T-helper 1 cell (primary cell): ENCODE results near the gene NCOA3.
"Not testable (repeated sequence)": the region's sequence is repeated elsewhere in the genome, so short reads cannot be mapped to it uniquely, and the experiment has no call there.

Source experiments
- DNase-seq, 5 donors: peaks; one replicate each; pipeline ENCODE4 v3.0.0-alpha.2; 2012 to 2020

The NCOA3 gene

GRCh38 chr20:47568019-47568418 is 66.3 kb downstream of the NCOA3 start:
- no peak for DNase-seq

GRCh38 chr20:47568837-47569410 is 67.2 kb downstream of the NCOA3 start:
- no peak for DNase-seq

- DNase-seq = no peak
These were observed 69.7 kb downstream of the NCOA3 start for GRCh38 chr20:47571426-47571825.

DNA sequence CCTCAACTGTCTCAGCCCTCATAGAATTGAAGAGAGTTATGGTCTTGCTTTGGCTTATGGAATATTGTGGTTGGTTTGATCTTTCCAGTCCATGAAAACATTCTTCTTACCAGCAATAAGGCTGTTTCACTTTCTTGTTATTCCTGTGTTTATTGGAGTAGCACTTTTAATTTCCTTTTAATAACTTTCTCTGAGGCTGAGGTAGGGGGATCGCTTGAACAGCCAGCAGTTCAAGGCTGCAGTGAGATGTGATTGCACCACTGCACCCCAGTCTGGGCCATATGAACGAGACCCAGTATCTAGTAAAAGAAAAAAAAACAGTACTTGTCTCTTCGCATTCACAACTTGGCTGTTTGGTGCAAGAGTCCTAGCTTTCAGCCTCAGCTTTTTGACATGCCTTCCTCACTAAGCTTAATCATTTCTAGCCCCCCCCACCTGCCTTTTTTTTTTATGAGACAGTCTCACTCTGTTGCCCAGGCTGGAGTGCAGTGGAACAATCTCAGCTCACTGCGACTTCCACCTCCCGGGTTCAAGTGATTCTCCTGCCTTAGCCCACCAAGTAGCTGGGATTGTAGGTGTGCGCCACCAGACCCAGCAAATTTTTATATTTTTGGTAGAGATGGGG is 70.5 kb downstream of the NCOA3 start:
- no peak for DNase-seq

DNA sequence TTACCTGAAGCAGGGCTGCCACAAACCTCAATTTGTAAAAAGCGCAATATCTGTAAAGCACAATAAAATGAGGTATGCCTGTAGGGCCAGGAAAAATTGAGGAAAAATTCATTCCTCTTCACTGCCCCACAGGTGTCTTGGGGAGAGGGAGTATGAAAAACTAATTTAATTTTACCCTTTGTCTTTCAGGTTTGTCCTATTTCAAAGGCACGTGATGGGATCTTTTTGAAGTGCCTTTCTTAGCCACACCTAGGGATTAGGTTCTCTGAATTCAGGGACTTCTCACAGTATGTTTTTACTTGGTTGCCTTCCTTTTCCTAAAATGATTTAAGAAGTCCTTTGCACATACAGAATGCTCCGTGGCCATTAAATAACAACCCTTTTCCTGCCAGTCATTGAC is 71.9 kb downstream of the NCOA3 start:
- DNase-seq = no peak

DNA sequence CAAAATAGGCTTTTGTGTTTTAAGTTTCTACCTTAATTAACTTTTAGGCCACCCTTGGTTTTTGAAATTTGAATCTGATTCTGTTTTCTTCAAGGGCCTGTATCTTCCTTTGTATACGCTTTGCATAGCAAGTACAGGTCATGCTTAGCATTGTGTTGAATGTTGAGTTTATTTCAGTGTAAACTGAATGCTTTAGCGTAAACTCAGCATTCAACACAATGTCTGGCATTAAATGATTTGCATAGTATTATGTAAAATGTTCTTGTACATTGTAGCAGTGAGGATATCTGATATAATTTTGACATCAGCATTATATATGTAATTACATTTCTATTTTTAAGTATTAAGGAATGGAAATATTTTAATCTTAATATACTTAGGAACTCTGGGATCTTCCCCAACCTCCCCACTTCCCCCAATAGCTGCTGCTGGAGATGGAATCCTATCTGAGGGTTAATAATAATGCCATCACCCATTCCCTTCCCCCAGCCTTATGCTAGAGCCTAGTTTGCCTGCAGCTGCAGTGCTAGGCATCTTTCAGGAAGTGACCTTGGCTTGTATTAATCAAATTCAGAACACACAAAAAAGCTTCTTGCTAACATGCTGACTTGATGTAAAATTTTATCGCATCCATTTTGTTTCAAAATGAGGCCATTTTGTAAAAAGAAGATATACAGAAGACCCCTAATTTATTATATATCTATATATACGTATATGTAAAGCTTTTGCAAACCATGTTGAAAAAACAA is 73.1 kb downstream of the NCOA3 start:
- DNase-seq = peak in 1 of 5 donors; percentile 11

DNA sequence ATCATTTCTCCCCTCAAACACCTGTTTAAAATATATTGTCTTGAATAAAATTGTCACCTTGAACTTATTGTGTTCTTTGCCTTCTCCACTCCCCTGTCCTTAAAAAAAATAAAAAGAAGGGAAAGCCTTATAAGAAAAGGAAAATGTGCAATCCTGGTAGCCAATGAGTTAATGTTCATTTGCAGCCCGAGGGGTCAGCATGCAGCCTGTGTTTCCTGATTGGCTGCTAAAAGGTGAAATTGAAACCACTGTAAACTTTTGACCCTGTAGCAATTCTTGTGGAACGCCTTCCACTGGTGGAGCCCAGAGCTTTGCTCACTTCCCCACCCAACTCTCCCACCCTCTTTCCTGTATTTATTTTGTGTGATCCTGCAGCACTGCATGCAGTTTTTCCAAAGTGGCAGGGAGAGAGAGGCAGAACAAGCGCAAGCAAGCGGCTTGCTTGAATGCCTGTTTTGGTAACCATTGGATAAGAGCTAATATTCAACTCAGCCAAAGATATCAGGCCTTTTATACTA is 74.9 kb downstream of the NCOA3 start:
- no peak for DNase-seq

GRCh38 chr20:47577314-47577713 is 75.6 kb downstream of the NCOA3 start:
- DNase-seq = no peak

DNA sequence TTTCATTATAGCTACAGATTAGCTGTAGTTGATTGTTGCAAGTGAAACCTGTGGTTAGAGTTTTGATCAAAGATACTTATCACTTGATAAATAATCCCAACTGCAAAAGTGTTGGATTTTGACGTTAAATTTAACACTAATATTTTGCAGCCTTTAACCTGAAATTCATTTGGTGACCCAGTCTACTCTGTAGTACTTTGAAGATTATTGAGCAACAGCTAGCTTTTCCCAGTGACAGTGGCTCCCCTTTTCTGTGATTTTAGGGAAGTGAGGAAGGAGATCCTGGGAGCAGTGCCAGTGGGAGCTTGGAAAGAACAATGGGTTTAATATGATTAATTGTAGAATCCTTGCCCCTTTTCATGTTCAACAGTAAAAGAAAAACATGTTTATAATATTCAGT is 76.9 kb downstream of the NCOA3 start:
- no peak for DNase-seq

GRCh38 chr20:47580686-47581085 is 79.0 kb downstream of the NCOA3 start:
- DNase-seq = not testable (repeated sequence)

DNA sequence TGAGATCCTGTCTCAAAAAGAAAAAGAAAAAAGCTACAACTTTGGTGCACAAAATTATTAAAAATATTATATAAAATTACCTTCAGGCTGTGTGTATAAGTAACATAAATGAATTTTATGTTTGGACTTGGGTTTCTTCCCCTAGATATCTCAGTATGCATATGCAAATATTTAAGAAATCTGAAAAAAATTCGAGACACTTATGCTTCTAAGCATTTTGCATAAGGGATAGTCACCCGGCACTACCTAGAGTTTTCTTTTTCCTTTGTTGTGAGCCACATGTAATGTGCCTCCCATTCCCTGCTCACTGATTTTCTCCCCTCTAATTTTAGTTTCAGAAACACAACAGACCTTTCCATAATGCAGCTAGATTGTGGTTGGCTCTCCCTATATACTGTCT is 79.4 kb downstream of the NCOA3 start:
- no peak for DNase-seq

- DNase-seq = no peak
These were observed 81.9 kb downstream of the NCOA3 start for GRCh38 chr20:47583551-47583950.

- no peak for DNase-seq
These were observed 83.5 kb downstream of the NCOA3 start for GRCh38 chr20:47585087-47585747.

GRCh38 chr20:47586649-47587294 is 85.1 kb downstream of the NCOA3 start:
- no peak for DNase-seq

DNA sequence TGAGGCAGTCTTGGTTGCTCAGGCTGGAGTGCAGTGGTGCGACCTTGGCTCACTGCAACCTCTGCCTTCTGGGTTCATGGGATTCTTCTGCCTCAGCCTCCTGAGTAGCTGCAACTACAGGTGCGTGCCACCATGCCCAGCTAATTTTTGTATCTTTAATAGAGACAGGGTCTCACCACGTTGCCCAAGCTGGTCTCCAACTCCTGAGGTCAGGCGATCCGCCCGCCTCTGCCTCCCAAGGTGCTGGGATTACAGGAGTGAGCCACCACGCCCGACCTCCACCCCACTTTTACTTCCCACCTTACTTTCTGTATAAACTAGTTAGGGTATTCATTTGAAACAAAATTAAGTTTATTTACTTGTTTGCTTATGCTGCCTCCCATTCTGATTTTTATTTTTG is 86.5 kb downstream of the NCOA3 start:
- DNase-seq = no peak

DNA sequence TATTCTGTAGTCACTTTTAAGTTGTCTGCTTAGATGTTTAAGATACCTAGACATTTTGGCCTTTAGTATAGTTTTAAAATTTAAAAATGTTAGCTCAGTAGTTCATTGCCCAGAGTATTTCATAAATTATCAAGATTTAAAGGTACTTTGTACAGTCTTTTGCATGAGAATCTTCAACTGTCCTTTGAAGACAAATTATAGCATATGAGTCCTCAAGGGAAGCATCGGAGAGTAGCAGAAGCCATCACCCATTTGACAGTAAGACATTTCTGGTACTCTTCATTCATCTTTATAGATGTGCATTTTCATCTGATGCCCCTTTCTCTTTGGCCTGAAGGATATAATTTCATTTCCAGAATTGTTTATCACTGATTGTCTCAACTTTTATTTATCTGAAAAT is 89.5 kb downstream of the NCOA3 start:
- no peak for DNase-seq

DNA sequence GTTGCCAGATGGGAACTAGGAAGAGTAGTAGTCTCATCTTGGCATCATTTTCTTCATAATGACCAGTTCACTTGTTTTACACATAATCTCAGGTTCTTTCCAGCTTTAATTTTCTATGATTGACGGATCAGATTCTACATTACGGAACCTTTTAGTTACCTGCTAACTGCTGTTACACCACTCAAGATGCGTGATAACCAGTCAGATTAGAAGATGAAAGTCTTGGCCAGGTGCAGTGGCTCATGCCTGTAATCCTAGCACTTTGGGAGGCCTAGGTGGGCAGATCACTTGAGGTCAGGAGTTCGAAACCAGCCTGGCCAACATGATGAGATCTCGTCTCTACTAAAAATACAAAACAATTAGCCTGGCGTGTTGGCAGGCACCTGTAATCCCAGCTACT is 92.5 kb downstream of the NCOA3 start:
- DNase-seq = no peak

GRCh38 chr20:47595138-47595537 is 93.5 kb downstream of the NCOA3 start:
- not testable (repeated sequence) for DNase-seq

GRCh38 chr20:47596003-47596571 is 94.4 kb downstream of the NCOA3 start:
- no peak for DNase-seq

DNA sequence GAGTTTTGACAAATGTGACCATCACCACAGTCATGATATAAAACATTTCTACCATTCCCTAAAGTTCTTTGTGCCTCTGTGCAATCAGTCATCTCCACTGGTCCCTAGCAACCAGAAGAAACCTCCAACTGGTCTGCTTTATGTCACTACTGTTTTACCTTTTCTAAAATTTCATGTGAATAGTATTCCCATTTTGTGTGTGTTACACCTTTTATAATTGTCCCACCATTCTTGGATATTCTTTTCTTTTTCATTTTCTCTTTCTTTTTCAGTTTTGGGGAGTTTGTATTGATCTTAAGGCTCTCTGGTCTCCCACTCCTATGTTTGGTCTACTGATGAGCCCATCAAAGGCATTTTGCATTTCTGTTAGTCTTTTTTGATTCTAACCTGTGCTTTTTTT is 95.4 kb downstream of the NCOA3 start:
- no peak for DNase-seq

DNA sequence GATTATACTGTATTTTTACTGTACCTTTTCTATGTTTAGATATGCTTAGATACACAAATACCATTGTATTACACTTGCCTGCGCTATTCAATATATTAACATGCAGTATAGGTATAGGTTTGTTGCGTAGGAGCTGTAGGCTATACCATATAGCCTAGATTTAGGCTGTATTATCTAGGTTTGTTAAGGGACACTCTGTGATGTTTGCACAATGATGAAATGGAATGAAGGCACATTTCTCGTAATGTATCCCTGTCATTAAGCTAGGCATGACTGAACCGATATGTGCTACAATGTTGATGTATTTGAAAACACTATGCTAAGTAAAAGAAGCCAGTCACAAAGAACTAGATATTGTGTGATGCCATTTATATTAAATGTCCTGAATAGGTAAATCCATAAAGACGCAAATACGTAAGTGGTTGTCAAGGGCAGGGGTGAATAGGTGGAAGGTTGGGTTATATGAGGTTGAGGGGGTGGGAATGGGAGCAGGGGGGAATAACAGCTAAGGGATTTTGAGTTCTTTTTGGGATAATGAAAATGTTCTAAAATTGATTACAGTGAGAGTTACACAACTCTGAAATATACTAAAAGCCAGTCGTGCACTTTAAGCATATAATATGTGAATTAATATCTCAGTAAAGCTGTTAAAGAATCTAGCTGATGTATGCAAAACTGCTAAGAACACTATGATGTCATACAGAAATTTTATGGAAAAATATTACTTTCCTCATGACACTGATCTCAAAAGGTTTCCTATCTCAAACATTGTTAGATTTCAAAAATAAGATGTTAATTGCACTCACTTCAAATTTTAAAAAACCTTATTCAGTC is 97.4 kb downstream of the NCOA3 start:
- no peak for DNase-seq
